Neutrophil (primary cell): Measurements from ENCODE around the gene TENM4.

Source experiments
- H3K27ac ChIP-seq: fragments of 200-600 bp; sonication (generic); 2 replicates; pipeline ENCODE4 v1.5.1; 2016; ENCODE audit warnings: mild to moderate bottlenecking, moderate library complexity
- H3K27me3 ChIP-seq: fragments of 200-600 bp; sonication (generic); 2 replicates; pipeline ENCODE4 v1.6.0; 2016; ENCODE audit warnings: mild to moderate bottlenecking
- H3K36me3 ChIP-seq: fragments of 200-600 bp; sonication (generic); 2 replicates; pipeline ENCODE4 v1.5.1; 2017
- H3K4me1 ChIP-seq, 2 experiments: fragments of 200-600 bp in 1 of 2; sonication (generic) in 1 of 2; 1 replicate in 1 of 2; 2 replicates in 1 of 2; pipeline versions ENCODE4 v1.5.1 to v1.6.1; 2013 to 2016; ENCODE audit warnings: low read depth in 1 of 2, low read length in 1 of 2, mild to moderate bottlenecking in 1 of 2, moderate library complexity in 1 of 2; ENCODE audit not compliant: control insufficient read depth in 1 of 2, insufficient read depth in 1 of 2
- H3K4me3 ChIP-seq, 2 experiments: fragments of 200-600 bp in 1 of 2; sonication (generic) in 1 of 2; 1 replicate in 1 of 2; 2 replicates in 1 of 2; pipeline ENCODE4 v1.5.1; 2013 to 2016; ENCODE audit warnings: low read depth in 1 of 2, low read length in 1 of 2, mild to moderate bottlenecking in 1 of 2, moderate library complexity in 1 of 2
- H3K9me3 ChIP-seq: fragments of 200-600 bp; sonication (generic); 2 replicates; pipeline ENCODE4 v1.5.1; 2016
- TF ChIP-seq, protein P1 (sequence below): fragments of 200-600 bp; sonication (generic); IDR thresholded peaks from 2 replicates; pipeline ENCODE4 v1.5.1; 2016; ENCODE audit warnings: antibody characterized with exemption

TENM4 gene

DNA sequence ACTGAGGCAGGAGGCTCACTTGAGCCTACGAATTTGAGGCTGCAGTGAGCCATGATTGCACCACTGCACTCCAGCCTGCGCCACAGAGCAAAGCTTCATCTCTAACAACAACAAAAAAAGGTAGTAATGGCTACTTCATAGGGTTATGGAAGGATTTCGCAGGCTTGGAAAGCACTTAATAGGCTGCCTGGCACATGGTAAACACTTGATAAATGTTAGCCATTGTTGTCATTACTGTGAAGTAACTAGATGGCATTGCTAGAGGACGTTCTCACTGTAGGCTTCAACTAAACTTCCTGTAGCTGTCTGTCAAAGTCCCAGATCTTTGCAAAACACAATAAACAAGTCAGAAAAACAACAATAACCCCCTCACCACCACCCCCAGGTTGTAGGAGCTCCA is 508.9 kb downstream of the TENM4 start:
- TF ChIP-seq, protein P1, sequence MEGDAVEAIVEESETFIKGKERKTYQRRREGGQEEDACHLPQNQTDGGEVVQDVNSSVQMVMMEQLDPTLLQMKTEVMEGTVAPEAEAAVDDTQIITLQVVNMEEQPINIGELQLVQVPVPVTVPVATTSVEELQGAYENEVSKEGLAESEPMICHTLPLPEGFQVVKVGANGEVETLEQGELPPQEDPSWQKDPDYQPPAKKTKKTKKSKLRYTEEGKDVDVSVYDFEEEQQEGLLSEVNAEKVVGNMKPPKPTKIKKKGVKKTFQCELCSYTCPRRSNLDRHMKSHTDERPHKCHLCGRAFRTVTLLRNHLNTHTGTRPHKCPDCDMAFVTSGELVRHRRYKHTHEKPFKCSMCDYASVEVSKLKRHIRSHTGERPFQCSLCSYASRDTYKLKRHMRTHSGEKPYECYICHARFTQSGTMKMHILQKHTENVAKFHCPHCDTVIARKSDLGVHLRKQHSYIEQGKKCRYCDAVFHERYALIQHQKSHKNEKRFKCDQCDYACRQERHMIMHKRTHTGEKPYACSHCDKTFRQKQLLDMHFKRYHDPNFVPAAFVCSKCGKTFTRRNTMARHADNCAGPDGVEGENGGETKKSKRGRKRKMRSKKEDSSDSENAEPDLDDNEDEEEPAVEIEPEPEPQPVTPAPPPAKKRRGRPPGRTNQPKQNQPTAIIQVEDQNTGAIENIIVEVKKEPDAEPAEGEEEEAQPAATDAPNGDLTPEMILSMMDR, result no peak
- Histone ChIP-seq H3K27me3 (peaks cover 35% of the 10 kb centered on the region), H3K36me3 (no peaks in the 10 kb centered on the region), H3K4me3 (no peak overlapping the region), H3K9me3 (no peaks in the 10 kb centered on the region), H3K4me1 (peaks cover 0 to 36% of the 10 kb centered on the region in 2 experiments), H3K27ac (no peak overlapping the region)

DNA sequence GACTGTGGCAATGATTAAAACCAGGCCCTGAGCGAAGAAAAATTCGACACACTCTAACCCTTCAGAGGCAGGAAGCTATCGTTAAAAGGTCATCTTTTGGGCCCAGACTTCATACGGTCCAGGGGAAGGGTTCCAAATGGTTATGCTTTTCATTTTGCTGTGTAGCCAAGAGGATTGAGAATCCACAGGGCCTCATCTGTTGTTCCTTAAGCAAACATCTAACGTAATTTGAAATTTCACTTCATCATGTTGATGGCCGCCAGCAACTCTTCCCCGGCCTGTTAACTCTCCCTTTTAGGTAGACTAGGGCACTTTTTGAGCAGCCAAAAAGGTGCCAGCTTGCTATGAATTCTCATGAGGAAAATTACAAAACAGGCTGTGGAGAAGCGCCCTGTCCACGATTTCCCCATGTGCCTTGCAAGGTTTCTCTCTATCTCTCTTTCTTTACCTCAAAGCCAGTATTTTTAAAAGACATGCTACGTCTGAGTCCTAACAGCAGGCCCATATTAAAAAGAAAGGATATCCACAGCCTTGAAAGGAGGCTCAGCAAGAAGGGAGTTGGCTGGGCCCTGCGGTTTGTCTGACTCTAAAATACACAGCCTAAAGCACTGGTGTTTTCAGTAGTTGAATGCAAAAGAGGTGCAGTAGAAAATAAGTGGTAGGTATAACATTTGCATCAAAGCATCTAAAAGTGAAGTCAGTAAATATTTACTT is 509.9 kb downstream of the TENM4 start:
- no peaks in the 10 kb centered on the region for H3K9me3 ChIP-seq
- H3K27me3 ChIP-seq, result peaks cover 44% of the 10 kb centered on the region
- TF ChIP-seq, protein P1, result no peak
- H3K27ac ChIP-seq, result no peak overlapping the region
- H3K36me3 ChIP-seq, result no peaks in the 10 kb centered on the region
- peaks cover 0 to 30% of the 10 kb centered on the region in 2 experiments for H3K4me1 ChIP-seq
- H3K4me3 ChIP-seq, result no peak overlapping the region

DNA sequence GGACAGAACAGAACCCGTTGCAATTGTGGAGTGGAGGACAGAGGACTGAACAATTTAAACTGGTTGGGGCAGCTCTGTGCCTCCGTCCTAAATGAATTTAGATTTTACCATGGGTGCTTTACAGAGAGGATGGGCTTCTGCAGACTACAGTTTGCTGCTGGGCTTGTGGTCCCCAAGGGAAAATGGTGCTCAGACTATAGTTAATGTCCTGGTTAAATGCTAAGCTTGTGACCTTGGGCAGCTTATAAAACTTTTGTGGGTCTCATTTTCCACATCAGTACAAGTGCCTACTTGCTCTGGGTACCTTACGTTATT is 511.0 kb downstream of the TENM4 start:
- TF ChIP-seq, protein P1, result no peak
- peaks cover 54% of the 10 kb centered on the region for H3K27me3 ChIP-seq
- peaks cover 0 to 22% of the 10 kb centered on the region in 2 experiments for H3K4me1 ChIP-seq
- no peak overlapping the region for H3K27ac ChIP-seq
- H3K36me3 ChIP-seq, result no peaks in the 10 kb centered on the region
- H3K9me3 ChIP-seq, result no peaks in the 10 kb centered on the region
- no peak overlapping the region for H3K4me3 ChIP-seq

DNA sequence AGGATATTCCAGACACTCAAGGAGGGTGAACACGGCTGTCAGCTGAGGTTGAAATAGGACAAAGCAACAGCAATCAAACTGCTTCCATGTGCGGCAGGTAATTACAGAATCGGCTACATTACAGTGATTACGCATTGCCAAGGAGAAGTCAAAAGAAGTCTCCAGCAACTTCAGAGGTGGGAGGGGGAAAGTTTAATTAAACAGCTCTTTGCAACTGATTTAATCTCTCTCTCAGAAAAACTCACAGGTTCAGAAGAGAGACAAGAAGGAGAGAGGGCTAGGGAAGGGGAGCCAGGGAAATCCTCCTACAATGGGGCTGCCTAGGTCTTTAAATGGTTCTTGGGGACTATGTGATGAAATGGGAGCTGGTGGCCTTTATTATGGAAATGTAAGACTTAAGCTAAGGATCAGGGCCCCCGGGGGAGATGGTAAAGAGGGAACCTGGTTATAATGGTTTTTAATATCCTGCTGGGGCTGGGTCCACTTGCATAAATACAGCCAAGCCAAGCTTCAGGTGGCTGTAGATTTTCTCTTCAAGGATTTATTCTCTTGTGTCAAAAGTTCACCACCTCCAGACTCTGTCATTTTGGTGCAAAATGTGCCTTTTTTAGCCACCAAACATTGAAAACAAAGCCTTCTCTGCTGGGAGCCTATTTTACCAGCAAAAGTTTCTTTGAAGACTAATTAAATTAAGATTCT is 511.5 kb downstream of the TENM4 start:
- Histone ChIP-seq H3K4me3 (no peak overlapping the region), H3K4me1 (peaks cover 0 to 18% of the 10 kb centered on the region in 2 experiments), H3K27me3 (peaks cover 54% of the 10 kb centered on the region), H3K36me3 (no peaks in the 10 kb centered on the region), H3K27ac (no peak overlapping the region), H3K9me3 (no peaks in the 10 kb centered on the region)
- TF ChIP-seq, protein P1, result no peak

DNA sequence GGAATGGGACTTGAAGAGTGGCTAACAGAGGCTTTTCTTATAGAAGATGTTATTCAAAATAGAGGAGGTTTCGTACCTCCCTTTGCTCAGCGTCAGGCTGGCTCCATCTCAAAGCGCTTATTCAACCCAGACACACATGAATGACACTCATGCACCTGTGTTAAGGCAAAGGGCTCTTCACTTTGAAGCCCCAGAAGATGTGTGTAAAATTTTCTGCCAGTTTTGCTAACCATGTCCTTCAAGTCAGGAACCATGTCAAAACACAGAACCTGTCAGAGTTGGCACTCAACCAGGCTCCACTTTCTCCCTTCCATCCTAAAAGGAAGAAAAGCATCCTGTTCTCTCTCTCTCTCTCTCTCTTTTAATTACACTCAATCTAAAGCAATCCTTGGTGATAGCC is 513.3 kb downstream of the TENM4 start:
- H3K9me3 ChIP-seq, result no peaks in the 10 kb centered on the region
- H3K27ac ChIP-seq, result no peak overlapping the region
- H3K4me3 ChIP-seq, result no peak overlapping the region
- H3K27me3 ChIP-seq, result peaks cover 54% of the 10 kb centered on the region
- TF ChIP-seq, protein P1, result no peak
- peaks cover 0 to 13% of the 10 kb centered on the region in 2 experiments for H3K4me1 ChIP-seq
- no peaks in the 10 kb centered on the region for H3K36me3 ChIP-seq
